Transverse colon (tissue), 4 donors: ENCODE data around the gene LGI1. TPM values are rescaled to one million over a fixed set of nuclear protein-coding genes. Genes with fewer than 3 reads are reported as not detected.

ENCODE experiments used
- DNase-seq: peaks from one replicate; pipeline ENCODE4 v3.0.0-alpha.2; 2019
- H3K27ac ChIP-seq, 4 donors: fragments of 200-600 bp; sonication (generic); 2 replicates each; pipeline ENCODE4 v1.5.1; 2016 to 2018; ENCODE audit warnings: inconsistent platforms in 4 of 4
- H3K27me3 ChIP-seq: fragments of 200-600 bp; sonication (generic); 2 replicates; pipeline ENCODE4 v1.5.1; 2017; ENCODE audit warnings: inconsistent platforms
- H3K36me3 ChIP-seq, 4 donors: fragments of 200-600 bp; sonication (generic); 2 replicates each; pipeline ENCODE4 v1.5.1; 2017 to 2019; ENCODE audit warnings: inconsistent platforms in 4 of 4
- H3K4me1 ChIP-seq, 4 donors: fragments of 200-600 bp; sonication (generic); 2 replicates each; pipeline ENCODE4 v1.5.1; 2017 to 2020; ENCODE audit warnings: inconsistent platforms in 4 of 4
- H3K4me3 ChIP-seq, 4 donors: fragments of 200-600 bp; sonication (generic); 1 replicate in 1 of 4; 2 replicates in 3 of 4; pipeline versions ENCODE4 v1.5.1 to v1.6.1; 2017 to 2019; ENCODE audit warnings: inconsistent platforms in 4 of 4
- H3K9me3 ChIP-seq, 2 donors: fragments of 200-600 bp; sonication (generic); 2 replicates each; pipeline ENCODE4 v1.5.1; 2017 to 2019; ENCODE audit warnings: inconsistent platforms in 2 of 2
- CTCF ChIP-seq, 5 experiments: fragments of 200-600 bp in 3 of 5; fragments of 450-650 bp in 2 of 5; sonication (generic) in 3 of 5; IDR thresholded peaks; 1 replicate in 2 of 5; 2 replicates in 3 of 5; pipeline ENCODE4 v1.5.1; 2016 to 2017; ENCODE audit warnings: antibody characterized with exemption in 5 of 5, inconsistent platforms in 3 of 5, mild to moderate bottlenecking in 2 of 5, moderate library complexity in 1 of 5
- EP300 ChIP-seq: sonication (generic); formaldehyde crosslinking; IDR thresholded peaks from one replicate; pipeline ENCODE4 v1.6.1; 2017; ENCODE audit warnings: antibody characterized with exemption, low read depth
- POLR2A ChIP-seq: fragments of 450-650 bp; IDR thresholded peaks from one replicate; pipeline ENCODE4 v1.6.1; 2016; ENCODE audit warnings: antibody characterized with exemption, mild to moderate bottlenecking, moderate library complexity
- POLR2AphosphoS5 ChIP-seq, 3 donors: sonication (generic); formaldehyde crosslinking; IDR thresholded peaks; one replicate each; pipeline ENCODE4 v1.6.1; 2016; ENCODE audit warnings: antibody characterized with exemption in 3 of 3
- WGBS, 2 donors: methylation state at CpG; one replicate each; pipeline ENCODE4 v1.1.5; 2018; ENCODE audit warnings: low coverage in 1 of 2; 5-methylcytosine and 5-hydroxymethylcytosine counted together
- in situ Hi-C, 4 donors: fragments of 200-750 bp; cut with MboI; loops; one replicate each; pipeline versions ENCODE4 v1.15.0 to v1.15.1; 2017; ENCODE audit warnings: low sequenced_read_pairs in 3 of 4, low pct_ligation_motif_present in 1 of 4, low pct_unique_long_range_greater_than_20kb in 1 of 4
- intact Hi-C: fragments of 100-400 bp; cut with DNase I; formaldehyde crosslinking; loops from one replicate; pipeline ENCODE4 v1.15.1; 2023; ENCODE audit warnings: low total_unique reads
- total RNA-seq, 4 donors: library from RNA; depleted of rRNA; stranded (reverse); fragments of >200 nt; gene quantifications; one replicate each; pipeline ENCODE4 v1.1.0, GENCODE V29; 2016

The LGI1 gene
- total RNA-seq, 4 donors from 2014 or later = 1.1 to 2.4 TPM; not detected in 2

- TF ChIP-seq CTCF (IDR thresholded peaks at IDR 0.05) (peak in 2 of 5 experiments; percentile 15 to 36), POLR2A (no peak)
- Histone ChIP-seq H3K27ac (peak overlapping the region in 1 of 4 donors; percentile 74), H3K27me3 (no peaks in the 10 kb centered on the region), H3K4me3 (no peak overlapping the region), H3K9me3 (no peaks in the 10 kb centered on the region), H3K4me1 (peaks cover 0 to 13% (median 9%) of the 10 kb centered on the region in 4 donors), H3K36me3 (no peaks in the 10 kb centered on the region)
- intact Hi-C loops = no loop called here
- WGBS, 2 donors = 71 to 92% methylated on average over 2 to 9 of the region's 9 CpGs
- in situ Hi-C loops = no loop called here
- no peak for DNase-seq
Observed at GRCh38 chr10:93745408-93746065, 12.2 kb upstream of the LGI1 start.

- no peaks in the 10 kb centered on the region for H3K9me3 ChIP-seq
- in situ Hi-C loops (no loop called here), intact Hi-C loops (no loop called here)
- H3K4me1 ChIP-seq = peaks cover 0 to 16% (median 9%) of the 10 kb centered on the region in 4 donors
- no peaks in the 10 kb centered on the region for H3K27me3 ChIP-seq
- no peaks in the 10 kb centered on the region for H3K36me3 ChIP-seq
- no peak for TF ChIP-seq EP300
- TF ChIP-seq CTCF (IDR thresholded peaks at IDR 0.05) = peak in 1 of 5 experiments; percentile 28
- TF ChIP-seq POLR2AphosphoS5 (IDR thresholded peaks at IDR 0.05) = peak; percentile 49 to 67 (median 58)
- no peak for TF ChIP-seq POLR2A
- no peak overlapping the region for H3K4me3 ChIP-seq
- peak; percentile 22 for DNase-seq
- H3K27ac ChIP-seq = peak overlapping the region; percentile 32 to 74 (median 65)
- 40% methylated on average over 4 of the region's 4 CpGs; no CpG with 5 or more reads in 1 of the 2 donors for WGBS, 2 donors
Observed at GRCh38 chr10:93746844-93747284, 10.9 kb upstream of the LGI1 start.

GRCh38 chr10:93749218-93749799 is 8.4 kb upstream of the LGI1 start:
- no peak overlapping the region for H3K4me3 ChIP-seq
- peak; percentile 28 for DNase-seq
- H3K36me3 ChIP-seq = no peaks in the 10 kb centered on the region
- peaks cover 0 to 26% (median 9%) of the 10 kb centered on the region in 4 donors for H3K4me1 ChIP-seq
- in situ Hi-C loops (no loop called here), intact Hi-C loops (loop anchor here (1.0 kb wide), 1 partner anchor 43 kb away; no protein-coding TSS in a partner anchor)
- TF ChIP-seq POLR2AphosphoS5 (IDR thresholded peaks at IDR 0.05) = no peak
- no peak for TF ChIP-seq CTCF (IDR thresholded peaks at IDR 0.05)
- TF ChIP-seq EP300 = no peak
- no peak for TF ChIP-seq POLR2A
- WGBS, 2 donors = 28 to 48% methylated on average over 4 to 5 of the region's 5 CpGs
- H3K9me3 ChIP-seq = no peaks in the 10 kb centered on the region
- H3K27ac ChIP-seq = peak overlapping the region in 2 of 4 donors; percentile 6 to 13
- no peaks in the 10 kb centered on the region for H3K27me3 ChIP-seq

GRCh38 chr10:93751124-93751523 is 6.6 kb upstream of the LGI1 start:
- no peak for DNase-seq
- 53% methylated on average over 6 of the region's 7 CpGs; no CpG with 5 or more reads in 1 of the 2 donors for WGBS, 2 donors
- H3K27me3 ChIP-seq = no peaks in the 10 kb centered on the region
- intact Hi-C loops = no loop called here
- no peaks in the 10 kb centered on the region for H3K36me3 ChIP-seq
- TF ChIP-seq CTCF (IDR thresholded peaks at IDR 0.05) (no peak), POLR2A (no peak), POLR2AphosphoS5 (IDR thresholded peaks at IDR 0.05) (no peak), EP300 (no peak)
- no peak overlapping the region for H3K27ac ChIP-seq
- no peak overlapping the region for H3K4me3 ChIP-seq
- peaks cover 0 to 26% (median 13%) of the 10 kb centered on the region in 4 donors for H3K4me1 ChIP-seq
- in situ Hi-C loops = no loop called here
- no peaks in the 10 kb centered on the region for H3K9me3 ChIP-seq
